WTC11 (cell line): Measurements from ENCODE around the gene ATP12A.

Experiments used
- ATF1 ChIP-seq: sonication (generic); formaldehyde crosslinking; IDR thresholded peaks from 2 replicates; pipeline ENCODE4 v1.8.1; 2023; ENCODE audit warnings: mild to moderate bottlenecking, moderate library complexity, missing genetic modification reagents
- ELF4 ChIP-seq: sonication (generic); formaldehyde crosslinking; IDR thresholded peaks from 2 replicates; pipeline ENCODE4 v1.8.1; 2022; ENCODE audit warnings: low read depth, mild to moderate bottlenecking, moderate library complexity, missing genetic modification reagents
- JUN ChIP-seq: sonication (generic); formaldehyde crosslinking; IDR thresholded peaks from 2 replicates; pipeline ENCODE4 v1.8.0; 2023; ENCODE audit warnings: mild to moderate bottlenecking, missing genetic modification reagents
- KAT7 ChIP-seq: sonication (generic); formaldehyde crosslinking; IDR thresholded peaks from 2 replicates; pipeline ENCODE4 v1.8.1; 2023; ENCODE audit warnings: missing genetic modification reagents, mild to moderate bottlenecking, borderline replicate concordance
- ZBTB21 ChIP-seq: sonication (generic); formaldehyde crosslinking; IDR thresholded peaks from 2 replicates; pipeline ENCODE4 v1.8.1; 2023; ENCODE audit warnings: mild to moderate bottlenecking, missing genetic modification reagents, borderline replicate concordance
- TF ChIP-seq, protein P1 (sequence below): fragments of 200-600 bp; IDR thresholded peaks from 2 replicates; pipeline ENCODE4 v1.8.0; 2022; ENCODE audit warnings: antibody characterized with exemption
- TF ChIP-seq, protein P2 (sequence below): sonication (generic); formaldehyde crosslinking; IDR thresholded peaks from 2 replicates; pipeline ENCODE4 v1.8.1; 2023; ENCODE audit warnings: mild to moderate bottlenecking, missing genetic modification reagents, moderate library complexity
- TF ChIP-seq, protein P3 (sequence below): sonication (generic); formaldehyde crosslinking; IDR thresholded peaks from 2 replicates; pipeline ENCODE4 v1.8.0; 2023; ENCODE audit warnings: missing genetic modification reagents, mild to moderate bottlenecking, borderline replicate concordance
- TF ChIP-seq, protein P4 (sequence below): sonication (generic); formaldehyde crosslinking; IDR thresholded peaks from 2 replicates; pipeline ENCODE4 v1.8.1; 2023; ENCODE audit warnings: mild to moderate bottlenecking, moderate library complexity, missing genetic modification reagents
- TF ChIP-seq, protein P5 (sequence below): sonication (generic); formaldehyde crosslinking; conservative IDR thresholded peaks from 2 replicates; pipeline ENCODE4 v1.8.1; 2023; ENCODE audit warnings: mild to moderate bottlenecking, low read depth, missing genetic modification reagents, moderate library complexity
- TF ChIP-seq, protein P6 (sequence below): sonication (generic); formaldehyde crosslinking; IDR thresholded peaks from 2 replicates; pipeline ENCODE4 v1.8.0; 2022; ENCODE audit warnings: mild to moderate bottlenecking, missing genetic modification reagents
- TF ChIP-seq, protein P7 (sequence below): sonication (generic); formaldehyde crosslinking; IDR thresholded peaks from 2 replicates; pipeline ENCODE4 v1.8.1; 2022; ENCODE audit warnings: low read depth, mild to moderate bottlenecking, moderate library complexity, missing genetic modification reagents, borderline replicate concordance
- TF ChIP-seq, protein P8 (sequence below): sonication (generic); formaldehyde crosslinking; IDR thresholded peaks from 2 replicates; pipeline ENCODE4 v1.8.1; 2022; ENCODE audit warnings: missing genetic modification reagents, borderline replicate concordance

DNA sequence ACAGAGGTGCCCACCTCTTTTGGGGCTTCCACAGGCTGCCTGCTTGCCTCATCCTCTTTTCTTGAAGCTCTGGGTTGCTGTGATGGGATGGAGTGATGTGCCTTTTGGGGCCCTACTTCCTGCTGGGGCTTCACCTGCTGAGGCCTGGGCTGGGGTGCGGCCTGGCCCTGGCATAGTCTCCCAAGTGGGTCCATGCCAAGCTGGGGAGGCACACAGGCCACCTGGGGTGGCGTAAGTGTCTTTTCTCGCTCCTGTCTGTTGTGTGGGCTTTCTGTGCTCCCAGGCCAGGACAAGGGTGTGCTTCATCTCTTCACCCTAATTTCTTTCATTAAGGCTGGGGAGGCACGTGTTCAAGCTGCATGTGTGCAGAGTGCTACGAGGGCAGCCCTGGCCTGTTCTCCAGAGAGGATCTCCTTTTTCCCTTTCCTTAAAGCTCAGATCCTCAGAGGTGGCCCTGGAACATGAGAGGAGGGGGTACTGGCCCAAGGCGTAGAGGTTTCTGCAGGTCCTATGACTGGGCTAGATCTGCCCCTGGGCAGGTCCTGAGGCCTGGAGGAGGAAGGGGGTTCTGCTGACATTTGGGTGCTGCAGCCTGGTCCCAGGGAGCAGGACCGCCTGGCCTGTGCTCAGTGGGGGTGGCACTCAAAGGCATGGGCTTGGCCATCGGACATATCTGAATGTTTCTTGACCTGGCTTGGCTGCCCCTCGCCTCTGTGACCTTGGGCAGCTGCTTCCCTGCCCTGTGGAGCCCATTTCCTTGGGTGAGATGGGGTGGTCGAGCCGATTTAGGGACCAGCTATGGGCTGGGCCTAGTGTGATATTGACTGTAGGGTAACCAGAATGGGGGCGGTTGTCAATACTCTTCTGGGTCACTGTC, 60.0 kb downstream of the ATP12A start:
- TF ChIP-seq, protein P1, sequence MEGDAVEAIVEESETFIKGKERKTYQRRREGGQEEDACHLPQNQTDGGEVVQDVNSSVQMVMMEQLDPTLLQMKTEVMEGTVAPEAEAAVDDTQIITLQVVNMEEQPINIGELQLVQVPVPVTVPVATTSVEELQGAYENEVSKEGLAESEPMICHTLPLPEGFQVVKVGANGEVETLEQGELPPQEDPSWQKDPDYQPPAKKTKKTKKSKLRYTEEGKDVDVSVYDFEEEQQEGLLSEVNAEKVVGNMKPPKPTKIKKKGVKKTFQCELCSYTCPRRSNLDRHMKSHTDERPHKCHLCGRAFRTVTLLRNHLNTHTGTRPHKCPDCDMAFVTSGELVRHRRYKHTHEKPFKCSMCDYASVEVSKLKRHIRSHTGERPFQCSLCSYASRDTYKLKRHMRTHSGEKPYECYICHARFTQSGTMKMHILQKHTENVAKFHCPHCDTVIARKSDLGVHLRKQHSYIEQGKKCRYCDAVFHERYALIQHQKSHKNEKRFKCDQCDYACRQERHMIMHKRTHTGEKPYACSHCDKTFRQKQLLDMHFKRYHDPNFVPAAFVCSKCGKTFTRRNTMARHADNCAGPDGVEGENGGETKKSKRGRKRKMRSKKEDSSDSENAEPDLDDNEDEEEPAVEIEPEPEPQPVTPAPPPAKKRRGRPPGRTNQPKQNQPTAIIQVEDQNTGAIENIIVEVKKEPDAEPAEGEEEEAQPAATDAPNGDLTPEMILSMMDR, result no peak
- TF ChIP-seq, protein P2, sequence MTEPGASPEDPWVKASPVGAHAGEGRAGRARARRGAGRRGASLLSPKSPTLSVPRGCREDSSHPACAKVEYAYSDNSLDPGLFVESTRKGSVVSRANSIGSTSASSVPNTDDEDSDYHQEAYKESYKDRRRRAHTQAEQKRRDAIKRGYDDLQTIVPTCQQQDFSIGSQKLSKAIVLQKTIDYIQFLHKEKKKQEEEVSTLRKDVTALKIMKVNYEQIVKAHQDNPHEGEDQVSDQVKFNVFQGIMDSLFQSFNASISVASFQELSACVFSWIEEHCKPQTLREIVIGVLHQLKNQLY (CRISPR knock-in tag), result no peak
- TF ChIP-seq, protein P3, sequence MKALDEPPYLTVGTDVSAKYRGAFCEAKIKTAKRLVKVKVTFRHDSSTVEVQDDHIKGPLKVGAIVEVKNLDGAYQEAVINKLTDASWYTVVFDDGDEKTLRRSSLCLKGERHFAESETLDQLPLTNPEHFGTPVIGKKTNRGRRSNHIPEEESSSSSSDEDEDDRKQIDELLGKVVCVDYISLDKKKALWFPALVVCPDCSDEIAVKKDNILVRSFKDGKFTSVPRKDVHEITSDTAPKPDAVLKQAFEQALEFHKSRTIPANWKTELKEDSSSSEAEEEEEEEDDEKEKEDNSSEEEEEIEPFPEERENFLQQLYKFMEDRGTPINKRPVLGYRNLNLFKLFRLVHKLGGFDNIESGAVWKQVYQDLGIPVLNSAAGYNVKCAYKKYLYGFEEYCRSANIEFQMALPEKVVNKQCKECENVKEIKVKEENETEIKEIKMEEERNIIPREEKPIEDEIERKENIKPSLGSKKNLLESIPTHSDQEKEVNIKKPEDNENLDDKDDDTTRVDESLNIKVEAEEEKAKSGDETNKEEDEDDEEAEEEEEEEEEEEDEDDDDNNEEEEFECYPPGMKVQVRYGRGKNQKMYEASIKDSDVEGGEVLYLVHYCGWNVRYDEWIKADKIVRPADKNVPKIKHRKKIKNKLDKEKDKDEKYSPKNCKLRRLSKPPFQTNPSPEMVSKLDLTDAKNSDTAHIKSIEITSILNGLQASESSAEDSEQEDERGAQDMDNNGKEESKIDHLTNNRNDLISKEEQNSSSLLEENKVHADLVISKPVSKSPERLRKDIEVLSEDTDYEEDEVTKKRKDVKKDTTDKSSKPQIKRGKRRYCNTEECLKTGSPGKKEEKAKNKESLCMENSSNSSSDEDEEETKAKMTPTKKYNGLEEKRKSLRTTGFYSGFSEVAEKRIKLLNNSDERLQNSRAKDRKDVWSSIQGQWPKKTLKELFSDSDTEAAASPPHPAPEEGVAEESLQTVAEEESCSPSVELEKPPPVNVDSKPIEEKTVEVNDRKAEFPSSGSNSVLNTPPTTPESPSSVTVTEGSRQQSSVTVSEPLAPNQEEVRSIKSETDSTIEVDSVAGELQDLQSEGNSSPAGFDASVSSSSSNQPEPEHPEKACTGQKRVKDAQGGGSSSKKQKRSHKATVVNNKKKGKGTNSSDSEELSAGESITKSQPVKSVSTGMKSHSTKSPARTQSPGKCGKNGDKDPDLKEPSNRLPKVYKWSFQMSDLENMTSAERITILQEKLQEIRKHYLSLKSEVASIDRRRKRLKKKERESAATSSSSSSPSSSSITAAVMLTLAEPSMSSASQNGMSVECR (CRISPR knock-in tag), result no peak
- TF ChIP-seq, protein P4, sequence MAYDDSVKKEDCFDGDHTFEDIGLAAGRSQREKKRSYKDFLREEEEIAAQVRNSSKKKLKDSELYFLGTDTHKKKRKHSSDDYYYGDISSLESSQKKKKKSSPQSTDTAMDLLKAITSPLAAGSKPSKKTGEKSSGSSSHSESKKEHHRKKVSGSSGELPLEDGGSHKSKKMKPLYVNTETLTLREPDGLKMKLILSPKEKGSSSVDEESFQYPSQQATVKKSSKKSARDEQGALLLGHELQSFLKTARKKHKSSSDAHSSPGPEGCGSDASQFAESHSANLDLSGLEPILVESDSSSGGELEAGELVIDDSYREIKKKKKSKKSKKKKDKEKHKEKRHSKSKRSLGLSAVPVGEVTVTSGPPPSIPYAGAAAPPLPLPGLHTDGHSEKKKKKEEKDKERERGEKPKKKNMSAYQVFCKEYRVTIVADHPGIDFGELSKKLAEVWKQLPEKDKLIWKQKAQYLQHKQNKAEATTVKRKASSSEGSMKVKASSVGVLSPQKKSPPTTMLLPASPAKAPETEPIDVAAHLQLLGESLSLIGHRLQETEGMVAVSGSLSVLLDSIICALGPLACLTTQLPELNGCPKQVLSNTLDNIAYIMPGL (CRISPR knock-in tag), result no peak
- TF ChIP-seq ZBTB21 (CRISPR knock-in tag) (no peak), ELF4 (CRISPR knock-in tag) (no peak), ATF1 (CRISPR knock-in tag) (no peak), KAT7 (CRISPR knock-in tag) (no peak), JUN (CRISPR knock-in tag) (no peak)
- TF ChIP-seq, protein P5, sequence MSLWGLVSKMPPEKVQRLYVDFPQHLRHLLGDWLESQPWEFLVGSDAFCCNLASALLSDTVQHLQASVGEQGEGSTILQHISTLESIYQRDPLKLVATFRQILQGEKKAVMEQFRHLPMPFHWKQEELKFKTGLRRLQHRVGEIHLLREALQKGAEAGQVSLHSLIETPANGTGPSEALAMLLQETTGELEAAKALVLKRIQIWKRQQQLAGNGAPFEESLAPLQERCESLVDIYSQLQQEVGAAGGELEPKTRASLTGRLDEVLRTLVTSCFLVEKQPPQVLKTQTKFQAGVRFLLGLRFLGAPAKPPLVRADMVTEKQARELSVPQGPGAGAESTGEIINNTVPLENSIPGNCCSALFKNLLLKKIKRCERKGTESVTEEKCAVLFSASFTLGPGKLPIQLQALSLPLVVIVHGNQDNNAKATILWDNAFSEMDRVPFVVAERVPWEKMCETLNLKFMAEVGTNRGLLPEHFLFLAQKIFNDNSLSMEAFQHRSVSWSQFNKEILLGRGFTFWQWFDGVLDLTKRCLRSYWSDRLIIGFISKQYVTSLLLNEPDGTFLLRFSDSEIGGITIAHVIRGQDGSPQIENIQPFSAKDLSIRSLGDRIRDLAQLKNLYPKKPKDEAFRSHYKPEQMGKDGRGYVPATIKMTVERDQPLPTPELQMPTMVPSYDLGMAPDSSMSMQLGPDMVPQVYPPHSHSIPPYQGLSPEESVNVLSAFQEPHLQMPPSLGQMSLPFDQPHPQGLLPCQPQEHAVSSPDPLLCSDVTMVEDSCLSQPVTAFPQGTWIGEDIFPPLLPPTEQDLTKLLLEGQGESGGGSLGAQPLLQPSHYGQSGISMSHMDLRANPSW (CRISPR knock-in tag), result no peak
- TF ChIP-seq, protein P6, sequence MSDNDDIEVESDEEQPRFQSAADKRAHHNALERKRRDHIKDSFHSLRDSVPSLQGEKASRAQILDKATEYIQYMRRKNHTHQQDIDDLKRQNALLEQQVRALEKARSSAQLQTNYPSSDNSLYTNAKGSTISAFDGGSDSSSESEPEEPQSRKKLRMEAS, result no peak
- TF ChIP-seq, protein P7, sequence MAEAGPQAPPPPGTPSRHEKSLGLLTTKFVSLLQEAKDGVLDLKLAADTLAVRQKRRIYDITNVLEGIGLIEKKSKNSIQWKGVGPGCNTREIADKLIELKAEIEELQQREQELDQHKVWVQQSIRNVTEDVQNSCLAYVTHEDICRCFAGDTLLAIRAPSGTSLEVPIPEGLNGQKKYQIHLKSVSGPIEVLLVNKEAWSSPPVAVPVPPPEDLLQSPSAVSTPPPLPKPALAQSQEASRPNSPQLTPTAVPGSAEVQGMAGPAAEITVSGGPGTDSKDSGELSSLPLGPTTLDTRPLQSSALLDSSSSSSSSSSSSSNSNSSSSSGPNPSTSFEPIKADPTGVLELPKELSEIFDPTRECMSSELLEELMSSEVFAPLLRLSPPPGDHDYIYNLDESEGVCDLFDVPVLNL (CRISPR knock-in tag), result no peak
- TF ChIP-seq, protein P8, sequence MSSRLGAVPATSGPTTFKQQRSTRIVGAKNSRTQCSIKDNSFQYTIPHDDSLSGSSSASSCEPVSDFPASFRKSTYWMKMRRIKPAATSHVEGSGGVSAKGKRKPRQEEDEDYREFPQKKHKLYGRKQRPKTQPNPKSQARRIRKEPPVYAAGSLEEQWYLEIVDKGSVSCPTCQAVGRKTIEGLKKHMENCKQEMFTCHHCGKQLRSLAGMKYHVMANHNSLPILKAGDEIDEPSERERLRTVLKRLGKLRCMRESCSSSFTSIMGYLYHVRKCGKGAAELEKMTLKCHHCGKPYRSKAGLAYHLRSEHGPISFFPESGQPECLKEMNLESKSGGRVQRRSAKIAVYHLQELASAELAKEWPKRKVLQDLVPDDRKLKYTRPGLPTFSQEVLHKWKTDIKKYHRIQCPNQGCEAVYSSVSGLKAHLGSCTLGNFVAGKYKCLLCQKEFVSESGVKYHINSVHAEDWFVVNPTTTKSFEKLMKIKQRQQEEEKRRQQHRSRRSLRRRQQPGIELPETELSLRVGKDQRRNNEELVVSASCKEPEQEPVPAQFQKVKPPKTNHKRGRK, result no peak
